ENCODE results near the gene DAPK1.
"Not testable (repeated sequence)": the region's sequence is repeated elsewhere in the genome, so short reads cannot be mapped to it uniquely, and the experiment has no call there.

DAPK1 gene

DNA sequence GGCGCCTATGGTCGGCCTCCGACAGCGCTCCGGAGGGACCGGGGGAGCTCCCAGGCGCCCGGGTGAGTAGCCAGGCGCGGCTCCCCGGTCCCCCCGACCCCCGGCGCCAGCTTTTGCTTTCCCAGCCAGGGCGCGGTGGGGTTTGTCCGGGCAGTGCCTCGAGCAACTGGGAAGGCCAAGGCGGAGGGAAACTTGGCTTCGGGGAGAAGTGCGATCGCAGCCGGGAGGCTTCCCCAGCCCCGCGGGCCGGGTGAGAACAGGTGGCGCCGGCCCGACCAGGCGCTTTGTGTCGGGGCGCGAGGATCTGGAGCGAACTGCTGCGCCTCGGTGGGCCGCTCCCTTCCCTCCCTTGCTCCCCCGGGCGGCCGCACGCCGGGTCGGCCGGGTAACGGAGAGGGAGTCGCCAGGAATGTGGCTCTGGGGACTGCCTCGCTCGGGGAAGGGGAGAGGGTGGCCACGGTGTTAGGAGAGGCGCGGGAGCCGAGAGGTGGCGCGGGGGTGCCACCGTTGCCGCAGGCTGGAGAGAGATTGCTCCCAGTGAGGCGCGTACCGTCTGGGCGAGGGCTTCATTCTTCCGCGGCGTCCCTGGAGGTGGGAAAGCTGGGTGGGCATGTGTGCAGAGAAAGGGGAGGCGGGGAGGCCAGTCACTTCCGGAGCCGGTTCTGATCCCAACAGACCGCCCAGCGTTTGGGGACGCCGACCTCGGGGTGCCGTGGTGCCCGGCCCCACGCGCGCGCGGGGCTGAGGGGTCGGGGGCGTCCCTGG lies 561 bp downstream of the DAPK1 start:
- DNase-seq (ENCODE audit: low read depth, low spot score): peak; percentile 85

DNA sequence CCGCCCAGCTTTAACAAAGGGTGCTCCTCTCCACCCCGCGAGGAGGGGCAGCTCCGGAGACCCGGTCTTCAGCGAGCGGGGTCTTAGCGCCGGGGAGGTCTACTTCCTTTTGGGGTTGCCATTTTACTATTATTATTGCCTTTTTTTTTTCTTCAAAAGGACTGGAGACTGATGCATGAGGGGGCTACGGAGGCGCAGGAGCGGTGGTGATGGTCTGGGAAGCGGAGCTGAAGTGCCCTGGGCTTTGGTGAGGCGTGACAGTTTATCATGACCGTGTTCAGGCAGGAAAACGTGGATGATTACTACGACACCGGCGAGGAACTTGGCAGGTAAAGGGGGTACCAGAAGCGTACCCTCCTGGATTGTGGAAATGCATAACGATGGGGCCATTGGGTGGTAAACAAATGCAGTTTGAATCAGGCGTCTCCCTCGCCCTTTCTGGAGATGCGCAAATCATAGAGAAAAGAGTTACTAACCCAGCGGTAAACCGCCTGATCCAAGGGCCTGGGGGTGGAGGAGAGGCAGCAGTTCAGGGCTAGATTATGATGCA lies 1.2 kb downstream of the DAPK1 start:
- DNase-seq (ENCODE audit: low read depth, low spot score): peak; percentile 31

DNA sequence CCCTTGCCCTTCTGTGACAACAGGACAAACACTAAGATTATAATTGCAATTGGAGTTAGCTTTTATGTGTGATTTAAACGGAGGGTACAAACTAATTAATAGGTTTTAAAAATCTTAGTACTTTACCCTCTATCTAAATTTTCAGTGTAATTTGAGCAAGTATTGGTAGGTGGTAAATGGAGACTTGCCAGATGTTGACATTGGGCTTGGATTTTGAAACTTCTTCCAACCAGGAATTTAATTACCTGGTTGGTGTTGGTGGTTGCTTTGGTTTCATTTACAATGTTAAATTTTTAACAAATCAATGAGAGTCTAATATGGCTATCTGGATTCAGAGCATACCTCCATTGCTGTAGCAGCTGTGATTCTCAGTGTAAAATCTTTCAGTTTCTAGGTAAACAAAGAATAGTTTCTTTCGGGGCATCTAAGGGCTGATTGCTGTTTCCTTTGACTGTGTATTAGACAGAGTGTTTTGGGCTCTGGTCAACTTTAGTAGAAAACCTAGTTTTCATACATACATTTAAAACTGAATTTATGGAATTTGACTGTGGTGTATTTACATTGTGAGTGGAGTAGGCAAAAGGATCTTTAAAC lies 1.9 kb downstream of the DAPK1 start:
- no peak for DNase-seq (ENCODE audit: low read depth, low spot score)

DNA sequence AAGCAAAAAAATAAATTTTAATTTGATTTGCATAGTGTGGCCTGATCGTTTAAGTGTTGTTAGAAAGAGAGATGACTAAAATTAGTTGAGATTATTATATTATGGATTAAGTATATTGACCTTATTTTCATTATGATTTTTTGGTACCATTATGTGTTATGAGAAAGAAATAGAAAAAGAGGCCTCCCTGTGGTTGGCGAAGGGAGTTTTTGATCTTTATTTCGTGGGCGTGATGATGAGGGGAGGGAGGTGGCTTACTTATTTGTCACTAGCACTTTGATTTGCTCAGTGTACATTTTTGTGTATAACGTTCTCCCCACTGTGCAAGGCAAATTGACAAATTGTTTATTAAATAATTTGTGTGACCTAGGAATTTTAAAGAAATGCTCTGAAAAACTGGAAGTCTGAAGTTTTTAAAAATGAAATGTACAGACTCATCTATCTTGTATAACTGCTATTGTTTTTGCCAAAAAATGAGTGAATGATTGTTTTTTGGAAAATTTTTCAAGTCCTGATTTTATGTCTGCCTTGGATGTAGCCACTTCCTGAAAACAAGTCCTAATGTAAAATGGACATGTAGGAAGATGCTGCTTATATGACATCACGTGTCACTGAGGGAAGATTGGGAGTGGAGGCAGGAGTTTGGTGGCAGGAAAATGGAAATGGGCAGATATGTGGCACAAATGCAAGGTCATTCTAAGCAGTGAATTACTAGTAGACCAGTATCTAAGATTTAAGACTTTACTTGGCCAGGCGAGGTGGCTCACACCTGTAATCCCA lies 3.0 kb downstream of the DAPK1 start:
- DNase-seq (ENCODE audit: low read depth, low spot score): no peak

DNA sequence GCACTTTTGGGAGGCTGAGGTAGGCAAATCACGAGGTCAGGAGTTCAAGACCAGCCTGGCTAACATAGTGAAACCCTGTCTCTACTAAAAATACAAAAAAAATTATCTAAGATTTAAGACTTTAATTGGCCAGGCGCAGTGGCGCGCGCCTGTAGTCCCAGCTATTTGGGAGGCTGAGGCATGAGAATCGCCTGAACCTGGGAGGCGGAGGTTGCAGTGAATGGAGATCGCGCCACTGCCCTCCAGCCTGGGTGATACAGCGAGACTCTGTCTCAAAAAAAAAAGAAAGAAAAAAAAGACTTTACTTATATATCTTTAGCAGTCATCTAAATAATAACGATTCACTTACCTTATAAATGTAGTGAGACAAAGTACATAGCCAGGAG lies 3.6 kb downstream of the DAPK1 start:
- not testable (repeated sequence) for DNase-seq (ENCODE audit: low read depth, low spot score)

DNA sequence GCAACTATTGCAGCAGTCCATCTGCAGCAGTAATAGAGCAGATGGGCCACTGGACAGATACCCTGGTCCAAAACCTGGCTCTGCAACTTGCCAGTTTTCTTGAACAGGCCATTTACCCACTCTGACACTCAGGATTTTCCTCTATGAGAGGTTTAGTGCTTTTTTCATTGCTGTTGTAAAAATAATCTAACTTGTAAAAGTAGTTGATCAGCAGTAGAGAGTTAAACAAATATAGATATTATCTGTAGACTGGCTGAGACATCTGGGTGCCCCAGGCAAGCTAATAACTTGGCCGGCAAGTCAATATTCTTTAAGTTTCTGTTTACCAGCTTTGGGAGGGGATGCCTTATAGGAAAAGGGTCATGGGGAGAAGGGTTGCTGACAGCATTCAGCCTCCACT lies 4.1 kb downstream of the DAPK1 start:
- DNase-seq (ENCODE audit: low read depth, low spot score): no peak

DNA sequence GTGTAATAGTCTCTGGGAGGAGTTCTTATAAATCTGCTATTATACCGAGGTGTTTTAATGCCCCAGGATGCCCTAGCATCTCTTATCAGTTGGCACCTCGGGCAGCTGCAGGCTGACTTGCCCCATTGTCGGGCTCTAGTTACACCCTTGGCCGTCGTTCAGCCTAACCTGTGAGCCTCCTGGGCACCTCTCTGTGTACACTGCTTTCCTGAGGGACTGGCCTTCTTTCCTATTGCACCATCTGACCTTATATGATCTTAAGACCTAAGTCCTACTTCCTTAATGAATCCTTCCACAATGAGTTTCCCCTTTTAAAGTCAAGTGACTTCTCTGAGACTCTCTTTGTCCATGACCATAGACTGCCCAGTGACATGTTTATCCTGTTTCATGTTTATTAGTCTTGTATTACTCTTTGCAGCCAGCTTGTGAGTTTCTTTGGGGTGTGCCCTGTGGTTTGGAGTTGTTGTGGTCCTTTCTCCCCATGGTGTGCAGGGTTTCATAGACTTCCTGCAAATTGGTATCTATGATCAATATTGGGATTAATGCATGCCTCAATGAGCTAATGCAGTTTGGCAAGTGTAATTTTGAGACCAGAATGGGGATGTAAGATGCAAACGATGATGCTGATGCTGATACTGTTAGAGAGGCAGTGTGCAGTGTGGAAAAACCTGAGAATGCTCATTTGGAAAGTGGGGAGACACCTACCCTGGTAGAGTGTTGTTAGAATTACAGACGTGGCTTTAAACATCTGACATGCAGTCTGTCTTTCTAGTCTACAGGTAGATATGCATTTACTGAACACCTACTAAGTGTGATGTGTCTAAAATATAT lies 4.9 kb downstream of the DAPK1 start:
- DNase-seq (ENCODE audit: low read depth, low spot score): no peak

DNA sequence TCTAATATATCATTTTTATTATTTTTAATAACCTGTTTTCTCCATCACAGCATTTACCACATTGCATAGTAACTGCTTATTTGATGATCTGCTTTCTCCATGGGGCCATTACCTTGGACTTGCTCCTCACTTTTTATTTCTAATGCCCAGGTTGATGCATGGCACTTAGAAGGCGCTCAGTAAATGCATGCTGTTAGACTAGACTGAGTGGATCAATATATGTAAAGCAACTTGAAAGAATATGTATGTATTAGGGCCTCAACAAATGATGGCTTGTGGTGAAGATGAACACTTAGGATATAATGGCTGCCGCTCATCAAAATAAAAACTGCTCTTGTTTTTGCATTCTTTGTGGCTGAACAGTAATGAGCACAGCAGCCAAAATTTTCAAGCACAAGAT lies 5.8 kb downstream of the DAPK1 start:
- no peak for DNase-seq (ENCODE audit: low read depth, low spot score)

DNA sequence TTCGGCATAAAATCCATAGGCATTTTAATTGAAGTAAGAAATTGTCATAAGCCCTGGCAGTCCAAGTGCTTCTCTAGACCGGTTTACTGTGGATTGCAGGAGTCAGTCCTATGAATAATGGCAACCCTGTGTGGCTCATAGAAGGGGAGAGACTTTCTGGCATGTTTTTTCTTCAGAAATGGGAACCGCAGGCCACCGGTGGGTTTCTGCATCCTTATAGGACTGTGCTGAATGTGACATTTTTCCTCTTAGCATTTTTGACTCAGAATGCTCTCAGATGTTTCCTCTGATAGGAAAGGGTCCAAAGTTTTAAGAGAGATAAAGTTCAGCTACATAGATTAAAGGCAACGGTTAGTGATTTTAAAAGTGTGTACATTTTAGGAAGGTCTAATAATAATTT lies 6.3 kb downstream of the DAPK1 start:
- no peak for DNase-seq (ENCODE audit: low read depth, low spot score)

DNA sequence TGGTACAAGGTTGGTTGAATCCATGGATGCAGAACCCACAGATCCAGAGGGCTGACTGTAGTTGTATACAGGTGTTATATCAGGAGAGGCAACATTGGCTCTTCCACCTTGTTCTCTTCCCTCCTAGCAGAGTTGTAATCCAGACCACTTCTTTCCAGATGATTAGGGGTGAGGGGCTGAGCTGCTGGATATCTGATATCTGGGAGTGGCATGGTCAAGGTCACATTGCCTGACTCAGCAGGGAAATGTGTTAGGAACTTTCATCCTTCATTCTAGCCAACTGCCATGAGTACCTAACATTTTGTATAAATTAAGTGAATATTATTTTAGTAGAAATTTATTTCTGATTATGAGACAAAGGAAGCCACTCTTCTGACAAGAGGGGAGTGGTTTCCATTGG lies 7.3 kb downstream of the DAPK1 start:
- no peak for DNase-seq (ENCODE audit: low read depth, low spot score)

DNA sequence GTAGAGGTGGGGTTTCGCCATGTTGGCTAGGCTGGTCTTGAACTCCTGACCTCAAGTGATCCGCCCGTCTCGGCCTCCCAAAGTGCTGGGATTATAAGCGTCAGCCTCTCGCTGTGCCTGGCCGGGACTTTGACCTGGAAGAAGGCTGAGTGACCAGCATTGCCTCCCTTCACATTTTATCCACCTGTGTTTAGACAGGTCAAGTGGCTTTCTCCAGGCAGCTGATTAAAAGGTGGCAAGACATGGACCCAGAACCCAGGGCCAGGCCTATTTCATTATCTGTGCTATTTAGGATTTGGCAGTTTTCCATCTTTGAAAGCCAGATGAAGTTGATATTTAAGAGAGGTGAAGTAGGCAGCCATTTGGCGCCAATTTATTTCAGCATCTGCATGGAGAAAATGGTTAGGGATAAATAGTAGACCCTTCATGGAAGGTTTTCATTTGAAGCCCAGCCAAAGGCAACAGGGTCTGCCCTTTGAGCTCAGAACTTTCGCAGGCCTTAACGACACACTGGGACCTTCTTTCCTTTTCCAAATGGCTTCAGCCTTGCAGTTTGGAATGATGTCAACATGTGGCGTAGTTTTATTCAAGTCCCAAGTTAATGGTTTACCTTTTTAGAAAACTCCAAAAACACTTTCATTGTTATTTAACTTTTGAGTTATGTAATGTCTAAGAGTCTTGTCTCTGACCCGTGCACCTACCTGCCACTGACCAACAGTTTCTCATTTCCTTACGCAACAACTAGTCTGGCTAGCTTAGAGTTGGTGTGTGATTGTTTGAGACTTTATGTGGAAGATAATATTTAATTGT lies 8.4 kb downstream of the DAPK1 start:
- DNase-seq (ENCODE audit: low read depth, low spot score): no peak

DNA sequence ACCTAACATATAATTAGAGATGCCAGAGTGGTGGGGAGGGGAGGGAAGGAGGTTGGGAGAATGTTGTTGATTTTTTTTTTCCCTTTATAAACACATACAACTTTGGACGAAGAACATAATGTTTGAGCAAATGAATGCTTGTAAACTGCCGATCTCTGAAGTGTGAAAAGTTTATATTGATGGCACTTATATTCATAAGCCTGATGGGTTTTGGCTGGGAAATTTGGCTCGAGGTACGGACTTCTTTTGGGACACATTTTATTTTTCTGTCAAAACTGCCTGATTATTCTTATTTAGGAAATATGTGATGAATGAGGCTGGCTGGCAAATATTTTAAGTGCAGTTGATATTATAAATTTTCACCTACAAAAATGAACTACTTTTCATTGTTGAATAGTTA lies 9.9 kb downstream of the DAPK1 start:
- no peak for DNase-seq (ENCODE audit: low read depth, low spot score)

DNA sequence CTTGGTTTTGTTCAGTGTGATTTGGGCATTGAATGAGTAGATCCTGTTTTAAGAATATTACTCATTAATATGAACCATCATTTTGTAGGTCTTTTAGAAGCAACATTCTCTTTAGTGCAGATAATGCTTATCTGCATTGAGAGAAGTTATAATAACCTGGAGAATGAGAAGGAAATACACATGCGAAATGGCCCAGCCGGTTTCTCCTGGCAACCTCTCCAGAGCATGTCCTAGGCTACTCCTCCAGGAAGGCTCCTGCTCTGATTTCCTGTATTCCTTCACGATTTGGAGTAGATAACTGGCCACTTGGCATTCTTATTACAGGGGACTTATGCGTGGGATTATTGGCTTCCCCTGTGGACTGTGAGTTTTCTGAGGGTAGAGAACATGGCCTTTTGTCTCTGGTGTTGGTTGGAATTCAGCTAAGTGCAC lies 12.6 kb downstream of the DAPK1 start:
- no peak for DNase-seq (ENCODE audit: low read depth, low spot score)

DNA sequence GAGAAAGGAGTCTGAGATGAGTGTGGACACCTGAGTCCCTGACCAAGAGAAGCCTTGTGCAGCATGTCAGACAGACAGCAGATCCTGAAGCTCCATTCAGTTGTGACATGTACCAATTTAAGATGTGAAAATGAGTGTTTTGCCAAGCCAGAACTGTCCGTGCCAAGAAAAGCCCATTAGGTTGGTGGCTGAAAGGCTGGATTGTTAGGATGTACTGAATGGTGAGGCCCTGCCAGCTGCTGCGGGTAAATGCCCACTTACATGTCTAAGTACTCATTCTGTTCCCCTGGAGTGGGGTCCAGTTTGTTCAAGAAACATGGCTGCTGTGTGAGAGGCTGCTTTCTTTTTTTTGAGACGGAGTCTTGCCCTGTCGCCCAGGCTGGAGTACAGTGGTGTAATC lies 14.6 kb downstream of the DAPK1 start:
- DNase-seq (ENCODE audit: low read depth, low spot score): no peak

DNA sequence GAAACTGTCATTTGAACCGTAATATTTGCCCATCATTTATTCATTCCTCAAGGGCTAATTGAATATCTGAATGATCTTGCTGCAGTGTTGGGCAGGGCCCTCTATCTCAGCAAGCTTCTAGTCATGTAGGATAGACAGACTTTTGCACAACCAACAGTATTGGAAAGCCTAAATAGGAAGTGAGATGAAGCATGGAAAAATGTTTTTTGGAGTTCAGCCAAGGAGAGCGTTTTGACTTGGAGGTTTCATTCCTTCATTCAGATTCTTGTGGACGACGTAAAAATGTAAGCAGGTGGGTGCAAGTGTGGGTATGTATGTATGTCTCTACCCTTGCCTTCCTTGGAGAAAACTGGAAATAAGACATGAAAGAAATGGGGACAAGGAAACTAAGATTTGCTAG lies 15.5 kb downstream of the DAPK1 start:
- DNase-seq (ENCODE audit: low read depth, low spot score): no peak

DNA sequence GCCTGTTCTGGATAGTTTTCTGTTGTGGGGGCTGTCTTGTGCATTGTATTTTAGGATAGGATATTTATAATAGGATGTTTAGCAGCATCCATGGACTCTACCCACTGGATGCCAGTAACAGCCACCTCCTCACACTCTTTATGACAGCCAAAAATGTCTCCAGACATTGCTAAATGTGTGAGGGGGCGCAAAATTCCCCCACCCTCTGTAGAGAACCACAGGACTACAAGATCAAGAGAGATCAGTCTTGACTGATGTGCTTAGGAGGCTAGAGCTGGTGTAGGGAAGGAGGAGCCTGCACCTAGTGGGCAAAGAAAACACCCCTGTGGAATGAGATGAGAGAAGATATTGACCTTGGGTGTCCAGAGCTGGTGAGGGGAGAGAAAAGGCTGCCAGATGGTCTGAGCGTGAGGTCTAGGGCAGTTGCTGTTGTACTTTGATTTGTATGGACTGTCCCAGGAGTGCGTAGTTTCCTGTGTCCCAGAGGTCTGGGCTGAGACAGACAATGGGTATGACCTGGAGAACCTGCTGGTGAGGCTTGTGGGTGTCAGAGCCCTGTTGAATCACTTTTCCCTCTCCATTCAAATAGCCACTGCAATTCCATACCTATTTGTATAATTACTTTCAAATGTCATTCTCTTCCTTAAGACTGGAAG lies 16.3 kb downstream of the DAPK1 start:
- DNase-seq (ENCODE audit: low read depth, low spot score): no peak

DNA sequence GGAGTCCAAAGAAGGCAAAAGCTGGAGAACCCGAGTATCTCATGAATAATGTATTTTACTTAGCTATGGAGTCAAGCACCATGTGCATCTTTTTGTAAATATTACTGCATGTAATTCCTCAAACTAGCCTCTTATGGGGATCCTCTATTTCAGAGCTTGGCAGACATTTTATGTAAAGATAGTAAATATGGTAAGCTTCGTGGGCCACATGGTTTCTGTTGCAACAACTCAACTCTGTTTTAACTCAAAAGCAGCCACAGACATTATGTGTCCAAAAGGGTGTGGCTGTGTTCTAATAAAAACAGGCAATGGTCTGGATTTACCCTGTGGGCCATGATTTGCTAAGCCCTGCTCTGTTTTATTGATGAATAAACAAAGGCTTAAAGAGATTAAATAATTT lies 17.3 kb downstream of the DAPK1 start:
- DNase-seq (ENCODE audit: low read depth, low spot score): no peak

DNA sequence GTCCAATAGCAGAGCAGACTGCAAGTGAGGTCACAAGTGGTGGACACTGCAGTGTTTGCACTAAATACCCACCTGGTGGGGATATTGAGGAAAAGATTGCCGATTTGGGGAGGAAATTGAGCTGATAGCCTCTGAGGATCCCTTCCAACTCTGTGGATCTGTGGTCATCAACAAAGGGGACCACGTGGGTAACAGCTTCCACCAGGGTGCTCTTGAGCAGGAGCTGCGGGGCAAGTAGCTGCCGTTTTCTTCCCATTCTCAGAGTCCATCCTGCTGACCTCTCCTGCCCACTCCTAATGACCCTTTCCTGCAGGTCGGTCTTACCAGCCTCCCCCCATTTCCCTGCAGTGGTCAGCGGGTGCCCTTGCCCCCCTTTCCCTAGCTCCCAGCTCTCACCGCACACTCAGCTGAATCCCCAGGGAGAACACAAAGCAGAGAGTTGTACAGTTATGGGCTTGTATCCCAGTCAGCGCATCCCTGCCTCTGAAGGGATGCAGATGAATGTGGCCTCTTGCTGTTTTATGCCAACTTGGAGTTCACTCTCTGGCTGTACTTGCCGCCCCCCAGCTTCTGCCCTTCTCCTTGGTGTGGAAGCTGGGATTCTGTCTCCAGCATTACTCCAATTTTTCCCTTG lies 18.0 kb downstream of the DAPK1 start:
- no peak for DNase-seq (ENCODE audit: low read depth, low spot score)

DNA sequence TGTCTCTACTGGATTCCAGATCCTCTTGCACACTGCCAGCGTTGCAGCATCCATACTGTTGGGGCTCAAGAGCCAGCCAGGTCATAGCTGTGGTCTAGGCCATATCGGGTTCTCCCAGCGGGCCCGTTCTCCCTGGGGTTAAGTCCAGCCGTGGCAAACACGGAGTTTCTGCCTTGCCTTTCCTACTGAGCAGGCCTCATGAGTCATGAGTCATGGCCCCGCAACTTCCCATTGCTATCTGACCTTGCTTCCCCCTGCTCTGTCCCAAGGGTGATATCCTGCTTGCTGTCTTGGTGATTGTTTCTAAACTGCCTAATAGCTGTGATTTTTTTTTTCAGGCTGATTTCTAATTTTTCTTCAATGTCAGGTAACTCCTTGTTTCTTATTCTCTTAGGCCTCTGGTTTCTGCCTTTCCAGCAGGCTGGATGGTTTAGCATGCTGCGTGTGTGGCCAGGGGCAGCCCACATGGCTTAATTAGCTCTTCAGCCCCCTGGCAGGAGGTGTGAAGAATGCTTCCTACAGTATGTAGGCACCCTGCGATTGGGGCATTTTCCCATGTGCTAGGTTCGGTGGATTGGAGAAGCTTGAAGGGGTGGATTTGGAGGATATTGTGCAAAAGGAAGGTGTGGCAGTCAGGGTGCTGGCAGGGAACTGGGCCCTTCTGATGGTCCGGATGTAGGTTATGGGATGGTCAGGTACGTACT lies 18.7 kb downstream of the DAPK1 start:
- peak; percentile 61 for DNase-seq (ENCODE audit: low read depth, low spot score)
